Fibroblast of mammary gland (primary cell): ENCODE results near the gene ATL3.
"Not testable (repeated sequence)": the region's sequence is repeated elsewhere in the genome, so short reads cannot be mapped to it uniquely, and the experiment has no call there.

Source experiments
- DNase-seq: peaks from one replicate; pipeline ENCODE4 v3.0.0-alpha.2; 2010; ENCODE audit warnings: low read depth
- H3K4me3 ChIP-seq: 2 replicates; pipeline ENCODE4 v1.5.1; 2011; ENCODE audit warnings: low read depth, mild to moderate bottlenecking, low read length, moderate library complexity; ENCODE audit not compliant: control insufficient read depth
- TF ChIP-seq, protein P1 (sequence below): conservative IDR thresholded peaks from 2 replicates; pipeline ENCODE4 v1.5.1; 2011; ENCODE audit warnings: low read depth, low read length, inconsistent platforms; ENCODE audit not compliant: control insufficient read depth, insufficient read depth

Gene ATL3

GRCh38 chr11:63608353-63609345 is 62.5 kb downstream of the ATL3 start:
- TF ChIP-seq, protein P1, sequence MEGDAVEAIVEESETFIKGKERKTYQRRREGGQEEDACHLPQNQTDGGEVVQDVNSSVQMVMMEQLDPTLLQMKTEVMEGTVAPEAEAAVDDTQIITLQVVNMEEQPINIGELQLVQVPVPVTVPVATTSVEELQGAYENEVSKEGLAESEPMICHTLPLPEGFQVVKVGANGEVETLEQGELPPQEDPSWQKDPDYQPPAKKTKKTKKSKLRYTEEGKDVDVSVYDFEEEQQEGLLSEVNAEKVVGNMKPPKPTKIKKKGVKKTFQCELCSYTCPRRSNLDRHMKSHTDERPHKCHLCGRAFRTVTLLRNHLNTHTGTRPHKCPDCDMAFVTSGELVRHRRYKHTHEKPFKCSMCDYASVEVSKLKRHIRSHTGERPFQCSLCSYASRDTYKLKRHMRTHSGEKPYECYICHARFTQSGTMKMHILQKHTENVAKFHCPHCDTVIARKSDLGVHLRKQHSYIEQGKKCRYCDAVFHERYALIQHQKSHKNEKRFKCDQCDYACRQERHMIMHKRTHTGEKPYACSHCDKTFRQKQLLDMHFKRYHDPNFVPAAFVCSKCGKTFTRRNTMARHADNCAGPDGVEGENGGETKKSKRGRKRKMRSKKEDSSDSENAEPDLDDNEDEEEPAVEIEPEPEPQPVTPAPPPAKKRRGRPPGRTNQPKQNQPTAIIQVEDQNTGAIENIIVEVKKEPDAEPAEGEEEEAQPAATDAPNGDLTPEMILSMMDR, result no peak
- DNase-seq, result peak; percentile 87

GRCh38 chr11:63603180-63603518 is 68.0 kb downstream of the ATL3 start:
- no peak overlapping the region for H3K4me3 ChIP-seq
- DNase-seq, result peak; percentile 41
- TF ChIP-seq, protein P1, result no peak

More at GRCh38 chr11:63608353-63609345, 62.5 kb downstream of the ATL3 start:
- H3K4me3 ChIP-seq, result no peak overlapping the region

DNA sequence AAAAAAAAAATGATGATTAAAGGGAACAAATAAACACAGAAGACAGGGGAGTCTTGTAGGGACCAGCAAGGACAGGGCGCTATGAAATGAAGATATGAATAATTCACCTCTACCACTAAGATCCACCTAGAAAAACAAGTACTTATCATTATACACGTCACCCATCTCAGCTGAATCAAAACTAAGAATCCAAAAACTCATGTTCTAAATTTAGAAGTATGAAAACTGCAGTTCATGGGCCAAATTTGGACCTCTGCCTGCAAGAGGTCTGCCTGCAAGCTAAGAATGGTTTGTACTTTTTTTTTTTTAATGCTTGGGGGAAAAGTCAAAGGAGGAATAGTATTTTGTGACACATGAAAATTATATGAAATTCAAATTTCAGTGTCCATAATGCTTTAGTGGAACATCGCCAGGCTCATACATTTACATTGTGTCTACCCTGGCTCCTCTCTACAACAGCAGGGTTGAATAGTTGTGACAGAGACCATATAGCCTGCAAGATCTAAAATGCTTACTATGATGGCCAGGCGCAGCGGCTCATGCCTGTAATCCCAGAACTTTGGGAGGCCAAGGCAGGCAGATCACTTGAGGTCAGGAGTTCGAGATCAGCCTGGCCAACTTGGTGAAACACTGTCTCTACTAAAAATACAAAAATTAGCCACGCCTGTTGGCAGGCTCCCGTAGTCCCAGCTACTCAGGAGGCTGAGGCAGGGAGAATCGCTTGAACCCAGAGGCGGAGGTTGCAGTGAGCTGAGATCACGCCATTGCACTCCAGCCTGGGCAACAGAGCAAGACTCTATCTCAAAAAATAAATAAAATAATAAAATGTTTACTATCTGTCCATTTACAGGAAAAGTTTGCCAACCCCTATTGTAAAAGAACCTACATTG is 68.6 kb downstream of the ATL3 start:
- not testable (repeated sequence) for H3K4me3 ChIP-seq
- DNase-seq, result peak; percentile 71

- no peak overlapping the region for H3K4me3 ChIP-seq
- DNase-seq, result peak; percentile 88
- TF ChIP-seq, protein P1, result no peak
Measured at GRCh38 chr11:63599211-63600122, 71.7 kb downstream of the ATL3 start.

- no peak for DNase-seq
- TF ChIP-seq, protein P1, result no peak
- no peak overlapping the region for H3K4me3 ChIP-seq
Measured at GRCh38 chr11:63598556-63598955, 72.6 kb downstream of the ATL3 start.

DNA sequence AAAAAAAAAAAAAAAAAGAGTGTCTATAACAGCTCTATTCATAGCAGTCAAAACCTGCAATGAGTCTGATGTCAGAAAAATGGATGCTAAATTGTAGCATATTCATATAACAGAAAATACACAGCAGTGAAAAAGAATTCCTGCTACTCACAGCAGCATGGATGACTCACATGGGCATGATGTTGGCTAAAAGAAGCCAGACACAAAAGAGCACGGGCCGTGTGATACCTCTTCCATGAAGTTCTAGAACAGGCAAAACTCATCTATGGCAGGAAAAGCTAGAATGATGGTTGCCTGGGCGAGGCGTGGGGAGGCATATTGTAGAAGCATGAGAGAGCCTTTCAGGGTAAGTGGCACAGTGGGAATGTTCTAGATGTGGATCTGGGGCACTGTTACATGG is 75.9 kb downstream of the ATL3 start:
- peak; percentile 46 for DNase-seq
- no peak overlapping the region for H3K4me3 ChIP-seq
- TF ChIP-seq, protein P1, result no peak
